Activated gamma-delta T cell treated with Interleukin-2 at 50 U/mL for 16 hours (primary cell): ENCODE data around the gene HABP4.

Experiments
- DNase-seq: peaks from one replicate; pipeline ENCODE4 v3.0.0-alpha.2; 2020

The HABP4 gene

GRCh38 chr9:96524764-96525163 is 74.8 kb downstream of the HABP4 start:
- no peak for DNase-seq

GRCh38 chr9:96532173-96532572 is 82.2 kb downstream of the HABP4 start:
- no peak for DNase-seq

GRCh38 chr9:96540106-96540505 is 90.1 kb downstream of the HABP4 start:
- DNase-seq: no peak
